Mesodermal cell (in vitro differentiated cells): Measurements from ENCODE around the gene KYNU.

Experiments
- H3K27ac ChIP-seq: 2 replicates; pipeline ENCODE4 v1.7.0; 2013; ENCODE audit warnings: mild to moderate bottlenecking, low read depth, low read length, moderate library complexity; ENCODE audit not compliant: severe bottlenecking
- H3K36me3 ChIP-seq: 2 replicates; pipeline ENCODE4 v1.7.1; 2013; ENCODE audit warnings: mild to moderate bottlenecking, low read length, moderate library complexity; ENCODE audit not compliant: control insufficient read depth, insufficient read depth
- H3K4me1 ChIP-seq: one replicate; pipeline ENCODE4 v1.7.1; 2013; ENCODE audit warnings: mild to moderate bottlenecking, low read length; ENCODE audit not compliant: insufficient read depth, control insufficient read depth, poor library complexity, severe bottlenecking
- H3K4me3 ChIP-seq: 2 replicates; pipeline ENCODE4 v1.7.0; 2013; ENCODE audit warnings: low read length, control low read depth, mild to moderate bottlenecking; ENCODE audit not compliant: insufficient read depth, poor library complexity, severe bottlenecking; ENCODE audit errors: extremely low read depth
- H3K9me3 ChIP-seq: 2 replicates; pipeline ENCODE4 v1.7.1; 2013; ENCODE audit warnings: mild to moderate bottlenecking, low read length, moderate library complexity; ENCODE audit not compliant: control insufficient read depth
- WGBS, 2 experiments: methylation state at CpG; one replicate each; pipeline ENCODE4 v1.1.5; 2013; ENCODE audit warnings: missing lambda C conversion rate in 2 of 2; ENCODE audit not compliant: insufficient coverage in 2 of 2; 5-methylcytosine and 5-hydroxymethylcytosine counted together

The KYNU gene

DNA sequence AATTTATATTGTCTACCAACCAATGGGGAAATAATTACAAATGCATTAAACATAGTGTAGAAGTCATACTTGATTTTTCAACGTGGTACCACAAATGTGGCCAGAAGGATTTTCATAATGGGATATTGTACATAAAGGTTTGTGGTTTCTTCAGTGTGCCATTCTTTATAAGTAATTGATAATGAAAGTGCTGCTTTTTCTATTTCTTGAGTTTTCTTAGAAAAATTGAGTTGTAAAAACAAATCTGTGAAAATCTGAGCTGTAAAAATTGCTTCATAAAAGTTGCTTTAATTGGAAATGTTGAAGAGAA lies 103.6 kb downstream of the KYNU start:
- Histone ChIP-seq H3K4me3 (no peak overlapping the region), H3K27ac (no peak overlapping the region), H3K4me1 (peaks cover 6% of the 10 kb centered on the region), H3K36me3 (no peaks in the 10 kb centered on the region), H3K9me3 (no peaks in the 10 kb centered on the region)
- 0% methylated on average over 1 of the region's 1 CpG; no CpG with 5 or more reads in 1 of the 2 experiments for WGBS, 2 experiments

- H3K4me3 ChIP-seq: no peak overlapping the region
- H3K36me3 ChIP-seq: no peaks in the 10 kb centered on the region
- WGBS, 2 experiments: 92 to 100% methylated on average over 1 to 2 of the region's 3 CpGs
- H3K4me1 ChIP-seq: peaks cover 6% of the 10 kb centered on the region
- no peak overlapping the region for H3K27ac ChIP-seq
- H3K9me3 ChIP-seq: no peaks in the 10 kb centered on the region
Observed at GRCh38 chr2:142981756-142982155, 104.3 kb downstream of the KYNU start.

GRCh38 chr2:142983174-142983573 lies 105.7 kb downstream of the KYNU start:
- Histone ChIP-seq H3K9me3 (no peaks in the 10 kb centered on the region), H3K4me1 (peaks cover 6% of the 10 kb centered on the region), H3K4me3 (no peak overlapping the region), H3K36me3 (no peaks in the 10 kb centered on the region), H3K27ac (no peak overlapping the region)
- WGBS, 2 experiments: no CpG with 5 or more reads among the region's 1 CpG

GRCh38 chr2:142984657-142985056 lies 107.2 kb downstream of the KYNU start:
- H3K4me3 ChIP-seq: no peak overlapping the region
- WGBS, 2 experiments: 92% methylated on average over 2 of the region's 2 CpGs
- no peak overlapping the region for H3K27ac ChIP-seq
- no peaks in the 10 kb centered on the region for H3K36me3 ChIP-seq
- H3K4me1 ChIP-seq: peaks cover 6% of the 10 kb centered on the region
- H3K9me3 ChIP-seq: no peaks in the 10 kb centered on the region

GRCh38 chr2:142987044-142987443 lies 109.6 kb downstream of the KYNU start:
- Histone ChIP-seq H3K4me1 (no peaks in the 10 kb centered on the region), H3K4me3 (no peak overlapping the region), H3K9me3 (no peaks in the 10 kb centered on the region), H3K36me3 (no peaks in the 10 kb centered on the region), H3K27ac (no peak overlapping the region)
- WGBS, 2 experiments: 100% methylated on average over 1 of the region's 2 CpGs; no CpG with 5 or more reads in 1 of the 2 experiments

DNA sequence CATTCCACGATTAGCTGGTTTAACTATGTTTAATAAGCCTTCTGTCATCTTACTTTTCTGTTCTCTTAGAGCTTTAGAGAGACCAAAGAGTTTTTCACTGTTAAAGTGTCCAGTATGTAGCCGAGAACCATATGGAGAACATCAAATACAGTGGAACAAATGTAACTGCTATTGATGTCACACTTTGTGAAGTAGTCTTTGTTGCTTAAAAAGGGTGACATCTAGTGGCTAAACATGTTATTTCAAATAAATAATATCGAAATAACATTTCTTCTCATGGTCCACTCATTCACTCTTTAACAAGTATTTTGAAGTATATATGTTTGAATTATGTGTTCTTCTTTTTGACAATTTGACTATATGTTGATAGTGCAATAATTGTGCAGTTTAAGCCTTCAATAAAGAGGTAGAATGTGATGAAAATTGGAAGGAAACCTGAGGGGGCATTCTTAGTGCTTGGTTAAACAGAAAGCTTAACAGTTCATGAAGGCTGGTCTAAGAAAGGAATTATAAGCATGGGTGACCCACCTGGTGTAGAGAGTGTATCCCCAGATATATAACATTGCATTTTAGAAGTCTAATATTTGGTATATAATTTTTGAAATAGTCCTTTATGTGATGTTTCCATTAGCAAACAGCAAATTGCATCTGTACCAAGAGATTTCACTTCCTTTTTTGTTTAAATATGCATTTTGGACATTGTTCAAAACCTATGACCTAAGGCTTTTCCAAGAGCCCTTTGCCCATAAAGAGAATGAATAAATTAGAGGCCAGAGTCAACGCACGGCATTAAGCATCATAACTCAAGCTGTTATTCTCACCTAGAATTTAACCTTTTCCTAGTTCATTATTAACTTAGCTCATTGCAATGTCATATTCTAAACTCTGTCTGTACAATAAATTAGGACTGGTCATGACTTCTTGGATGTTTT lies 112.1 kb downstream of the KYNU start:
- Histone ChIP-seq H3K27ac (no peak overlapping the region), H3K4me3 (no peak overlapping the region), H3K9me3 (no peaks in the 10 kb centered on the region), H3K36me3 (no peaks in the 10 kb centered on the region), H3K4me1 (no peaks in the 10 kb centered on the region)
- 75% methylated on average over 4 of the region's 5 CpGs; no CpG with 5 or more reads in 1 of the 2 experiments for WGBS, 2 experiments

GRCh38 chr2:142991295-142991694 lies 113.8 kb downstream of the KYNU start:
- no peak overlapping the region for H3K27ac ChIP-seq
- no peaks in the 10 kb centered on the region for H3K9me3 ChIP-seq
- no peaks in the 10 kb centered on the region for H3K4me1 ChIP-seq
- WGBS, 2 experiments: 75% methylated on average over 1 of the region's 3 CpGs; no CpG with 5 or more reads in 1 of the 2 experiments
- no peaks in the 10 kb centered on the region for H3K36me3 ChIP-seq
- no peak overlapping the region for H3K4me3 ChIP-seq

- Histone ChIP-seq H3K4me3 (no peak overlapping the region), H3K9me3 (no peaks in the 10 kb centered on the region), H3K27ac (no peak overlapping the region), H3K4me1 (no peaks in the 10 kb centered on the region), H3K36me3 (no peaks in the 10 kb centered on the region)
- 80 to 94% methylated on average over 2 of the region's 4 CpGs for WGBS, 2 experiments
Observed at GRCh38 chr2:142992840-142993239, 115.4 kb downstream of the KYNU start.

DNA sequence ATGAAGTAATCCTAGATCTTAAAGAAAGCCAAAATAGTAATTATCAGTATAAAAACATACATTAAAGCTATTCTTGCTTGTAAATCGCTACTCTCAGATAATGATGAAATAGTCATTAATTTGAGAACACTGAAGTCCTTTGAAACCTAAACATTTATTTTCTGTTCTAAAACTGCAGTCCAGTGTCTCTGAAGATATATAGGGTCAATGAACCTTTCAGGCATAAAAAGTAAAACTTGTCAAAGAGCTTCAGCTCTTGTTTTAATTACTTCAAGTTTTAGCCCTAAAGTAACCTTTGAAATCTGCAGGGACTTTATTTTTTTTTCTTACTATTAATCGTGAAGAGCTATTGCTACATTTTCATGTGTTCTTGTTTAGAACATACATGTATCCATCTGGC lies 116.3 kb downstream of the KYNU start:
- H3K4me3 ChIP-seq: no peak overlapping the region
- H3K36me3 ChIP-seq: no peaks in the 10 kb centered on the region
- no peaks in the 10 kb centered on the region for H3K9me3 ChIP-seq
- no peaks in the 10 kb centered on the region for H3K4me1 ChIP-seq
- WGBS, 2 experiments: 100% methylated on average over 1 of the region's 2 CpGs; no CpG with 5 or more reads in 1 of the 2 experiments
- no peak overlapping the region for H3K27ac ChIP-seq

DNA sequence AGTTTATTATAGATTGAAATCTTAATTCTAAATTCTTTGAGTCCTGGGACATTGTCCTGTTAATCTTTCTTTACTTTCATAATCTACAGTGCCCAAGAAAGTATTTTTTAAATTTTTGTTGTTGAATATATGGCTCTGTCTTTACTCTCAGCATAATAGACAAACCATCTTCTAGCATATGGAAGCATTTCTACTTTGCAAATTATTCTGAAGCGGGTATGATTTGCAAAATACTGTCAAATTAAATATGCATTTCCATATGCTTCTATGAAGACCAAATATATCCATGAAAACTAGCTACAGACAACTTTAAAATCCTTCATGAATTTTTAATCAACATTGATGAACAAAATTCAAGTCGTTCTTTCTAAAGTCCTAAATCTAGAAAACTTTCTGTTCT lies 117.2 kb downstream of the KYNU start:
- Histone ChIP-seq H3K27ac (no peak overlapping the region), H3K36me3 (no peaks in the 10 kb centered on the region), H3K4me1 (no peaks in the 10 kb centered on the region), H3K4me3 (no peak overlapping the region), H3K9me3 (no peaks in the 10 kb centered on the region)
- no CpG with 5 or more reads among the region's 2 CpGs for WGBS, 2 experiments

GRCh38 chr2:142997231-142997630 lies 119.8 kb downstream of the KYNU start:
- Histone ChIP-seq H3K36me3 (no peaks in the 10 kb centered on the region), H3K9me3 (no peaks in the 10 kb centered on the region), H3K27ac (no peak overlapping the region), H3K4me3 (no peak overlapping the region), H3K4me1 (no peaks in the 10 kb centered on the region)
- WGBS, 2 experiments: no CpG with 5 or more reads among the region's 1 CpG
